Measurements from ENCODE around the gene NRXN3. TPM values are rescaled to one million over a fixed set of nuclear protein-coding genes. Genes with fewer than 3 reads are reported as not detected.

The NRXN3 gene
- polyA plus RNA-seq, 1 of the 3 experiments (the other 2 are of a cell fraction): 1.6 TPM

DNA sequence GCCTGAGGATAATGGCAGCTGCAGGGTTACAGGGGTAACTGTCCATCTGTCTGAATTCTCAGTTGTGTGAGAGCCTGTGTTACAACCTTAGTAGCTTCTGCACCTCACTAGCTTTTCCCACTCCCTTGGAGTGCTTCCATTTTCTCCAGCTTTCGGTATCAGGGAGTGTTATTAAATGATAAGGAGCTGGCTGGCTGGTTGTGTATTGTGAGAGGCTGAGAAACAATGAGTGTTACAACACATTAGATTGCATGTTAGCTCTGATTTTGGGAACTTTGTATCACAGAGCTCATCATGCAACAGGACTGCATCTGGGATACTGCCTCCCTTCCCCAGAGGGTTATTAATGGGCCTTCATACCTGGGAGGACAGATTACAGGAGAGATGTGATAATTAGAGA is 1317.5 kb downstream of the NRXN3 start:
- H3K9me2 ChIP-seq: no peaks in the 10 kb centered on the region
- TF ChIP-seq, protein P1, sequence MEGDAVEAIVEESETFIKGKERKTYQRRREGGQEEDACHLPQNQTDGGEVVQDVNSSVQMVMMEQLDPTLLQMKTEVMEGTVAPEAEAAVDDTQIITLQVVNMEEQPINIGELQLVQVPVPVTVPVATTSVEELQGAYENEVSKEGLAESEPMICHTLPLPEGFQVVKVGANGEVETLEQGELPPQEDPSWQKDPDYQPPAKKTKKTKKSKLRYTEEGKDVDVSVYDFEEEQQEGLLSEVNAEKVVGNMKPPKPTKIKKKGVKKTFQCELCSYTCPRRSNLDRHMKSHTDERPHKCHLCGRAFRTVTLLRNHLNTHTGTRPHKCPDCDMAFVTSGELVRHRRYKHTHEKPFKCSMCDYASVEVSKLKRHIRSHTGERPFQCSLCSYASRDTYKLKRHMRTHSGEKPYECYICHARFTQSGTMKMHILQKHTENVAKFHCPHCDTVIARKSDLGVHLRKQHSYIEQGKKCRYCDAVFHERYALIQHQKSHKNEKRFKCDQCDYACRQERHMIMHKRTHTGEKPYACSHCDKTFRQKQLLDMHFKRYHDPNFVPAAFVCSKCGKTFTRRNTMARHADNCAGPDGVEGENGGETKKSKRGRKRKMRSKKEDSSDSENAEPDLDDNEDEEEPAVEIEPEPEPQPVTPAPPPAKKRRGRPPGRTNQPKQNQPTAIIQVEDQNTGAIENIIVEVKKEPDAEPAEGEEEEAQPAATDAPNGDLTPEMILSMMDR (IDR thresholded peaks at IDR 0.05): no peak
- TF ChIP-seq EP300 (IDR thresholded peaks at IDR 0.05; ENCODE audit: borderline replicate concordance in 1 of 2, low read depth in 1 of 2, low read length in 1 of 2) (no peak), NRF1 (IDR thresholded peaks at IDR 0.05; ENCODE audit: low read depth, low read length) (no peak), CHD2 (IDR thresholded peaks at IDR 0.05; ENCODE audit: low read length, partially characterized antibody) (no peak)
- TF ChIP-seq, protein P2, sequence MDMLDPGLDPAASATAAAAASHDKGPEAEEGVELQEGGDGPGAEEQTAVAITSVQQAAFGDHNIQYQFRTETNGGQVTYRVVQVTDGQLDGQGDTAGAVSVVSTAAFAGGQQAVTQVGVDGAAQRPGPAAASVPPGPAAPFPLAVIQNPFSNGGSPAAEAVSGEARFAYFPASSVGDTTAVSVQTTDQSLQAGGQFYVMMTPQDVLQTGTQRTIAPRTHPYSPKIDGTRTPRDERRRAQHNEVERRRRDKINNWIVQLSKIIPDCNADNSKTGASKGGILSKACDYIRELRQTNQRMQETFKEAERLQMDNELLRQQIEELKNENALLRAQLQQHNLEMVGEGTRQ (IDR thresholded peaks at IDR 0.05; ENCODE audit: borderline replicate concordance, low read depth, low read length): no peak
- no peaks in the 10 kb centered on the region for H3K79me2 ChIP-seq (ENCODE audit: insufficient read depth)
- no peaks in the 10 kb centered on the region for H3K9me3 ChIP-seq
- H3K27me3 ChIP-seq (ENCODE audit: insufficient read depth): no peaks in the 10 kb centered on the region
- ChIA-PET POLR2A (no interaction called here), CTCF (no interaction called here)
- no peak for DNase-seq
- peaks cover 4% of the 10 kb centered on the region for H3F3A ChIP-seq (replicated peaks; ENCODE audit: insufficient read depth)
- no peaks in the 10 kb centered on the region for H3K36me3 ChIP-seq (replicated peaks in 1 of 2; ENCODE audit: control insufficient read depth in 1 of 2, insufficient read depth in 2 of 2, low read length in 1 of 2)
- no peak overlapping the region for H3K9ac ChIP-seq
- no peak overlapping the region for H3K4me3 ChIP-seq (ENCODE audit: low read depth in 2 of 2, low read length in 1 of 2)
- H3K4me1 ChIP-seq (ENCODE audit: control insufficient read depth in 1 of 2, insufficient read depth in 2 of 2, low read depth in 1 of 2, low read length in 1 of 2): peaks cover 0 to 9% of the 10 kb centered on the region in 2 experiments; a peak in 3 of 4 replicates
- H2AFZ ChIP-seq (ENCODE audit: low read depth): no peak overlapping the region
- H4K20me1 ChIP-seq (ENCODE audit: insufficient read depth): no peaks in the 10 kb centered on the region
- H3K27ac ChIP-seq (ENCODE audit: low read depth in 2 of 2, low read length in 1 of 2): no peak overlapping the region
- 22% methylated on average over 1 of the region's 1 CpG for WGBS (ENCODE audit: low lambda C conversion rate)
- no peak overlapping the region; the same call in 1 of the 2 replicates for H3K4me2 ChIP-seq

DNA sequence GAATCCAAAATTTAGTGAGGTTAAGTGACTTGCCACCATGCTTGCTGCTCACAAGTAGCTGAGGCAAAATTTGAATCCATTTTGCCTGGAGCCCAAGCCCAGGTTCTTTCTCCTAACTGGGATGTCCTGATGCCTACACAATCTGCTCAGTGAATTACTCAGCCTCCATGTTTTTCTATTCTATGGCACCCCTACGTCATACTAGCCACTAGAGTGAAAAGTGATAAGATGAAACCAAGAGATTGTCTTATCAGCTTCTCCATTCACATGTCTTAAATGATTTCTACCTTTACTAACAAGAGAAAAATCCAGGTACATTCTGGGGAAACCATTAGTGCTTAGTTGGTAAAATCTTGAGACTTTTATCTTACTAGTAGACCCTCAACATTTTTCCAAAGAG is 1321.0 kb downstream of the NRXN3 start:
- Histone ChIP-seq H3K9ac (no peak overlapping the region), H3K4me3 (ENCODE audit: low read depth in 2 of 2, low read length in 1 of 2) (no peak overlapping the region), H3F3A (replicated peaks; ENCODE audit: insufficient read depth) (no peaks in the 10 kb centered on the region), H4K20me1 (ENCODE audit: insufficient read depth) (no peaks in the 10 kb centered on the region), H2AFZ (ENCODE audit: low read depth) (no peak overlapping the region), H3K9me2 (no peaks in the 10 kb centered on the region), H3K27ac (ENCODE audit: low read depth in 2 of 2, low read length in 1 of 2) (no peak overlapping the region), H3K79me2 (ENCODE audit: insufficient read depth) (no peaks in the 10 kb centered on the region), H3K4me2 (no peak overlapping the region), H3K9me3 (no peaks in the 10 kb centered on the region), H3K4me1 (ENCODE audit: control insufficient read depth in 1 of 2, insufficient read depth in 2 of 2, low read depth in 1 of 2, low read length in 1 of 2) (no peaks in the 10 kb centered on the region; a peak in 1 of 4 replicates), H3K36me3 (replicated peaks in 1 of 2; ENCODE audit: control insufficient read depth in 1 of 2, insufficient read depth in 2 of 2, low read length in 1 of 2) (no peaks in the 10 kb centered on the region), H3K27me3 (ENCODE audit: insufficient read depth) (no peaks in the 10 kb centered on the region)
- DNase-seq: no peak
- CTCF ChIA-PET: no interaction called here
- 44% methylated on average over 1 of the region's 1 CpG for WGBS (ENCODE audit: low lambda C conversion rate)
- POLR2A ChIA-PET: no interaction called here
- no peak for TF ChIP-seq ELF1 (IDR thresholded peaks at IDR 0.05)
- no peak for TF ChIP-seq FOSL2 (IDR thresholded peaks at IDR 0.05; ENCODE audit: borderline replicate concordance, low read depth)
- no peak for TF ChIP-seq CHD2 (IDR thresholded peaks at IDR 0.05; ENCODE audit: low read length, partially characterized antibody)
- TF ChIP-seq, protein P3, sequence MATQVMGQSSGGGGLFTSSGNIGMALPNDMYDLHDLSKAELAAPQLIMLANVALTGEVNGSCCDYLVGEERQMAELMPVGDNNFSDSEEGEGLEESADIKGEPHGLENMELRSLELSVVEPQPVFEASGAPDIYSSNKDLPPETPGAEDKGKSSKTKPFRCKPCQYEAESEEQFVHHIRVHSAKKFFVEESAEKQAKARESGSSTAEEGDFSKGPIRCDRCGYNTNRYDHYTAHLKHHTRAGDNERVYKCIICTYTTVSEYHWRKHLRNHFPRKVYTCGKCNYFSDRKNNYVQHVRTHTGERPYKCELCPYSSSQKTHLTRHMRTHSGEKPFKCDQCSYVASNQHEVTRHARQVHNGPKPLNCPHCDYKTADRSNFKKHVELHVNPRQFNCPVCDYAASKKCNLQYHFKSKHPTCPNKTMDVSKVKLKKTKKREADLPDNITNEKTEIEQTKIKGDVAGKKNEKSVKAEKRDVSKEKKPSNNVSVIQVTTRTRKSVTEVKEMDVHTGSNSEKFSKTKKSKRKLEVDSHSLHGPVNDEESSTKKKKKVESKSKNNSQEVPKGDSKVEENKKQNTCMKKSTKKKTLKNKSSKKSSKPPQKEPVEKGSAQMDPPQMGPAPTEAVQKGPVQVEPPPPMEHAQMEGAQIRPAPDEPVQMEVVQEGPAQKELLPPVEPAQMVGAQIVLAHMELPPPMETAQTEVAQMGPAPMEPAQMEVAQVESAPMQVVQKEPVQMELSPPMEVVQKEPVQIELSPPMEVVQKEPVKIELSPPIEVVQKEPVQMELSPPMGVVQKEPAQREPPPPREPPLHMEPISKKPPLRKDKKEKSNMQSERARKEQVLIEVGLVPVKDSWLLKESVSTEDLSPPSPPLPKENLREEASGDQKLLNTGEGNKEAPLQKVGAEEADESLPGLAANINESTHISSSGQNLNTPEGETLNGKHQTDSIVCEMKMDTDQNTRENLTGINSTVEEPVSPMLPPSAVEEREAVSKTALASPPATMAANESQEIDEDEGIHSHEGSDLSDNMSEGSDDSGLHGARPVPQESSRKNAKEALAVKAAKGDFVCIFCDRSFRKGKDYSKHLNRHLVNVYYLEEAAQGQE (IDR thresholded peaks at IDR 0.05; ENCODE audit: low read depth, low read length): no peak
- no peak for TF ChIP-seq RCOR1 (IDR thresholded peaks at IDR 0.05; ENCODE audit: low read length)
- no peak for TF ChIP-seq EZH2phosphoT487 (IDR thresholded peaks at IDR 0.05; ENCODE audit: borderline replicate concordance, low read depth)
- TF ChIP-seq, protein P4, sequence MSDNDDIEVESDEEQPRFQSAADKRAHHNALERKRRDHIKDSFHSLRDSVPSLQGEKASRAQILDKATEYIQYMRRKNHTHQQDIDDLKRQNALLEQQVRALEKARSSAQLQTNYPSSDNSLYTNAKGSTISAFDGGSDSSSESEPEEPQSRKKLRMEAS (IDR thresholded peaks at IDR 0.05; ENCODE audit: low read depth): no peak
- TF ChIP-seq NFIC (IDR thresholded peaks at IDR 0.05; ENCODE audit: borderline replicate concordance): no peak
- TF ChIP-seq, protein P5, sequence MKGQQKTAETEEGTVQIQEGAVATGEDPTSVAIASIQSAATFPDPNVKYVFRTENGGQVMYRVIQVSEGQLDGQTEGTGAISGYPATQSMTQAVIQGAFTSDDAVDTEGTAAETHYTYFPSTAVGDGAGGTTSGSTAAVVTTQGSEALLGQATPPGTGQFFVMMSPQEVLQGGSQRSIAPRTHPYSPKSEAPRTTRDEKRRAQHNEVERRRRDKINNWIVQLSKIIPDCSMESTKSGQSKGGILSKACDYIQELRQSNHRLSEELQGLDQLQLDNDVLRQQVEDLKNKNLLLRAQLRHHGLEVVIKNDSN (IDR thresholded peaks at IDR 0.05; ENCODE audit: borderline replicate concordance, low read depth): no peak
- TF ChIP-seq, protein P1 (IDR thresholded peaks at IDR 0.05): no peak
- no peak for TF ChIP-seq RAD21 (IDR thresholded peaks at IDR 0.05; ENCODE audit: low read length)
- TF ChIP-seq GABPA (IDR thresholded peaks at IDR 0.05; ENCODE audit: low read depth): no peak
- TF ChIP-seq FOXM1 (IDR thresholded peaks at IDR 0.05; ENCODE audit: low read depth): no peak
- TF ChIP-seq SIN3A (IDR thresholded peaks at IDR 0.05; ENCODE audit: borderline replicate concordance, low read depth, low read length): no peak

Measured in SK-N-SH (cell line).